Right lobe of liver (tissue), 4 donors: ENCODE measurements around the gene PTPRK.

Source experiments
- CTCF ChIP-seq, 4 donors: fragments of 200-600 bp in 3 of 4; fragments of 450-650 bp in 1 of 4; IDR thresholded peaks; one replicate each; pipeline versions ENCODE4 v1.5.1 to v1.8.0; 2016 to 2022; ENCODE audit warnings: antibody characterized with exemption in 4 of 4, mild to moderate bottlenecking in 2 of 4
- POLR2A ChIP-seq: fragments of 450-650 bp; IDR thresholded peaks from one replicate; pipeline ENCODE4 v1.6.1; 2017; ENCODE audit warnings: antibody characterized with exemption, mild to moderate bottlenecking
- donor health status: DM: no; HTN: no; CAD: no.
- donor health status: DM: no; HTN: no; CAD: no.
- donor health status: DM: no; HTN: yes; CAD: no.

GRCh38 chr6:127945434-127946097 is 574.8 kb downstream of the PTPRK start:
- TF ChIP-seq CTCF (IDR thresholded peaks at IDR 0.05) = no peak
- TF ChIP-seq POLR2A = no peak
